SK-N-SH treated with all-trans-retinoic acid at 6 μM for 48 hours (cell line): ENCODE measurements around the gene MEGF9.
"Not testable (repeated sequence)": the region's sequence is repeated elsewhere in the genome, so short reads cannot be mapped to it uniquely, and the experiment has no call there.

Source experiments
- ATAC-seq: fragments of 200-7000 bp; cut with Tn5 transposase; 3 replicates; pipeline ENCODE4 v1.9.1; 2020; ENCODE audit warnings: mild to moderate bottlenecking, moderate library complexity
- ARNTL ChIP-seq: fragments of 450-650 bp; formaldehyde crosslinking; IDR thresholded peaks from 2 replicates; pipeline ENCODE4 v1.5.0; 2020; ENCODE audit warnings: low read depth, mild to moderate bottlenecking, moderate library complexity, borderline replicate concordance
- BACH2 ChIP-seq: fragments of 250-450 bp; sonication (Bioruptor Pico); IDR thresholded peaks from 2 replicates; pipeline ENCODE4 v1.9.0; 2021; ENCODE audit warnings: mild to moderate bottlenecking, borderline replicate concordance
- CREB5 ChIP-seq: fragments of 250-450 bp; sonication (Bioruptor Pico); IDR thresholded peaks from 2 replicates; pipeline ENCODE4 v1.5.1; 2020; ENCODE audit warnings: low read depth, mild to moderate bottlenecking, moderate library complexity
- CSDC2 ChIP-seq: fragments of 250-450 bp; sonication (Bioruptor Pico); IDR thresholded peaks from 2 replicates; pipeline ENCODE4 v1.5.0; 2020; ENCODE audit warnings: mild to moderate bottlenecking, moderate library complexity
- CSRNP3 ChIP-seq: fragments of 250-450 bp; sonication (Bioruptor Pico); IDR thresholded peaks from 2 replicates; pipeline ENCODE4 v1.5.1; 2021; ENCODE audit warnings: mild to moderate bottlenecking, moderate library complexity
- ESRRG ChIP-seq: fragments of 250-450 bp; sonication (Bioruptor Pico); IDR thresholded peaks from 2 replicates; pipeline ENCODE4 v1.6.1; 2021; ENCODE audit warnings: mild to moderate bottlenecking
- GLIS3 ChIP-seq: fragments of 250-450 bp; sonication (Bioruptor Pico); IDR thresholded peaks from 2 replicates; pipeline ENCODE4 v1.5.0; 2020; ENCODE audit warnings: mild to moderate bottlenecking, moderate library complexity
- ISL1 ChIP-seq: fragments of 250-450 bp; sonication (Bioruptor Pico); IDR thresholded peaks from 2 replicates; pipeline ENCODE4 v2.1.2; 2022; ENCODE audit warnings: mild to moderate bottlenecking, moderate library complexity
- OSR1 ChIP-seq: fragments of 250-450 bp; sonication (Bioruptor Pico); IDR thresholded peaks from 2 replicates; pipeline ENCODE4 v1.8.0; 2022; ENCODE audit warnings: moderate library complexity, mild to moderate bottlenecking, inconsistent platforms
- POU6F1 ChIP-seq: fragments of 250-450 bp; sonication (Bioruptor Pico); IDR thresholded peaks from 2 replicates; pipeline ENCODE4 v1.8.0; 2021; ENCODE audit warnings: low read depth, mild to moderate bottlenecking, moderate library complexity, borderline replicate concordance
- PPARA ChIP-seq: fragments of 250-450 bp; sonication (Bioruptor Pico); IDR thresholded peaks from 2 replicates; pipeline ENCODE4 v1.5.0; 2020; ENCODE audit warnings: mild to moderate bottlenecking, borderline replicate concordance
- RARB ChIP-seq: fragments of 250-450 bp; sonication (Bioruptor Pico); IDR thresholded peaks from 2 replicates; pipeline ENCODE4 v1.8.0; 2021; ENCODE audit warnings: mild to moderate bottlenecking, moderate library complexity
- SNAI2 ChIP-seq: fragments of 250-450 bp; sonication (Bioruptor Pico); IDR thresholded peaks from 2 replicates; pipeline ENCODE4 v1.5.0; 2020; ENCODE audit warnings: mild to moderate bottlenecking, moderate library complexity
- TCF4 ChIP-seq: fragments of 250-450 bp; sonication (Bioruptor Pico); IDR thresholded peaks from 2 replicates; pipeline ENCODE4 v1.8.0; 2021; ENCODE audit warnings: mild to moderate bottlenecking, moderate library complexity, borderline replicate concordance
- TOX ChIP-seq: fragments of 250-450 bp; sonication (Bioruptor Pico); IDR thresholded peaks from 2 replicates; pipeline ENCODE4 v1.8.0; 2021; ENCODE audit warnings: mild to moderate bottlenecking, moderate library complexity, borderline replicate concordance
- TSHZ2 ChIP-seq: fragments of 250-450 bp; sonication (Bioruptor Pico); IDR thresholded peaks from 2 replicates; pipeline ENCODE4 v1.5.0; 2020; ENCODE audit warnings: mild to moderate bottlenecking, moderate library complexity
- ZC3H10 ChIP-seq: fragments of 250-450 bp; sonication (Bioruptor Pico); IDR thresholded peaks from 2 replicates; pipeline ENCODE4 v1.5.1; 2021; ENCODE audit warnings: mild to moderate bottlenecking, moderate library complexity
- ZFP3 ChIP-seq: fragments of 250-450 bp; sonication (Bioruptor Pico); IDR thresholded peaks from 2 replicates; pipeline ENCODE4 v1.5.0; 2020; ENCODE audit warnings: mild to moderate bottlenecking, moderate library complexity
- ZFP30 ChIP-seq: fragments of 450-650 bp; formaldehyde crosslinking; IDR thresholded peaks from 2 replicates; pipeline ENCODE4 v1.5.0; 2022; ENCODE audit warnings: mild to moderate bottlenecking, moderate library complexity
- ZNF565 ChIP-seq: fragments of 450-650 bp; formaldehyde crosslinking; conservative IDR thresholded peaks from 2 replicates; pipeline ENCODE4 v1.5.0; 2020; ENCODE audit warnings: low read depth, mild to moderate bottlenecking, moderate library complexity
- ZNF70 ChIP-seq: fragments of 450-650 bp; formaldehyde crosslinking; IDR thresholded peaks from 2 replicates; pipeline ENCODE4 v1.5.0; 2020; ENCODE audit warnings: mild to moderate bottlenecking, moderate library complexity
- ZNF8 ChIP-seq: fragments of 450-650 bp; formaldehyde crosslinking; IDR thresholded peaks from 2 replicates; pipeline ENCODE4 v1.5.0; 2020; ENCODE audit warnings: mild to moderate bottlenecking, moderate library complexity

Gene MEGF9

GRCh38 chr9:120642129-120642770 is 72.0 kb downstream of the MEGF9 start:
- ATAC-seq, result peak; percentile 84
- TF ChIP-seq ZNF70 (CRISPR knock-in tag) (no peak), RARB (no peak), CREB5 (CRISPR knock-in tag) (no peak), OSR1 (CRISPR knock-in tag) (no peak), CSDC2 (CRISPR knock-in tag) (no peak), PPARA (no peak), ARNTL (CRISPR knock-in tag) (no peak), ZFP3 (CRISPR knock-in tag) (no peak), TCF4 (CRISPR knock-in tag) (no peak), GLIS3 (CRISPR knock-in tag) (no peak), ZC3H10 (no peak), ISL1 (CRISPR knock-in tag) (no peak), TOX (CRISPR knock-in tag) (no peak), ZNF565 (no peak)

- ATAC-seq, result not testable (repeated sequence)
- peak; percentile 89 for TF ChIP-seq ZNF8 (CRISPR knock-in tag)
Observed at GRCh38 chr9:120640874-120641273, 73.4 kb downstream of the MEGF9 start.

- no peak for TF ChIP-seq ZFP30 (CRISPR knock-in tag)
- TF ChIP-seq CSRNP3 (CRISPR knock-in tag), result no peak
- TF ChIP-seq ISL1 (CRISPR knock-in tag), result no peak
- TF ChIP-seq CSDC2 (CRISPR knock-in tag), result no peak
- no peak for TF ChIP-seq GLIS3 (CRISPR knock-in tag)
- no peak for TF ChIP-seq CREB5 (CRISPR knock-in tag)
- no peak for TF ChIP-seq POU6F1 (CRISPR knock-in tag)
- TF ChIP-seq BACH2, result no peak
- no peak for TF ChIP-seq ZNF70 (CRISPR knock-in tag)
- TF ChIP-seq TSHZ2, result no peak
- TF ChIP-seq ARNTL (CRISPR knock-in tag), result no peak
- TF ChIP-seq TOX (CRISPR knock-in tag), result no peak
- TF ChIP-seq ESRRG (CRISPR knock-in tag), result no peak
- TF ChIP-seq ZFP3 (CRISPR knock-in tag), result no peak
- no peak for TF ChIP-seq RARB
- TF ChIP-seq OSR1 (CRISPR knock-in tag), result no peak
- no peak for TF ChIP-seq ZNF8 (CRISPR knock-in tag)
- no peak for TF ChIP-seq SNAI2 (CRISPR knock-in tag)
- TF ChIP-seq, all 23 proteins: peak for 0
Observed at GRCh38 chr9:120640380-120640779, 73.9 kb downstream of the MEGF9 start.

More at GRCh38 chr9:120640380-120640779, 73.9 kb downstream of the MEGF9 start:
- no peak for ATAC-seq
